BLaER1 treated with 17β-estradiol and CSF1 and Interleukin-3, amounts not matched to agents 10 nM and 100 nM (cell line): ENCODE data around the gene NBDY.
"Not testable (repeated sequence)": the region's sequence is repeated elsewhere in the genome, so short reads cannot be mapped to it uniquely, and the experiment has no call there.

Source experiments
- H3K27ac ChIP-seq, 11 experiments: shearing (Covaris generic); formaldehyde crosslinking; 2 replicates each; pipeline ENCODE4 v1.8.1; 2022
- H3K27me3 ChIP-seq, 11 experiments: shearing (Covaris generic); formaldehyde crosslinking; 2 replicates each; pipeline ENCODE4 v1.8.1; 2022
- H3K36me3 ChIP-seq, 11 experiments: shearing (Covaris generic); formaldehyde crosslinking; 2 replicates each; pipeline ENCODE4 v1.8.1; 2022
- H3K4me1 ChIP-seq, 10 experiments: shearing (Covaris generic); formaldehyde crosslinking; 2 replicates each; pipeline ENCODE4 v1.8.1; 2022
- H3K4me2 ChIP-seq, 11 experiments: shearing (Covaris generic); formaldehyde crosslinking; 2 replicates each; pipeline ENCODE4 v1.8.1; 2022
- H3K4me3 ChIP-seq, 10 experiments: shearing (Covaris generic); formaldehyde crosslinking; 2 replicates each; pipeline ENCODE4 v1.8.1; 2022
- H3K9ac ChIP-seq, 11 experiments: shearing (Covaris generic); formaldehyde crosslinking; 2 replicates each; pipeline ENCODE4 v1.8.1; 2022
- H3K9me3 ChIP-seq, 11 experiments: shearing (Covaris generic); formaldehyde crosslinking; replicated peaks in 1 of 11; 2 replicates each; pipeline ENCODE4 v1.8.1; 2022
- H4K20me1 ChIP-seq, 11 experiments: shearing (Covaris generic); formaldehyde crosslinking; 2 replicates each; pipeline ENCODE4 v1.8.1; 2022
- Cebpa-rat ChIP-seq, 11 experiments: shearing (Covaris generic); IDR thresholded peaks; 2 replicates each; pipeline ENCODE4 v1.8.1; 2022

Gene NBDY, protein sequence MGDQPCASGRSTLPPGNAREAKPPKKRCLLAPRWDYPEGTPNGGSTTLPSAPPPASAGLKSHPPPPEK

DNA sequence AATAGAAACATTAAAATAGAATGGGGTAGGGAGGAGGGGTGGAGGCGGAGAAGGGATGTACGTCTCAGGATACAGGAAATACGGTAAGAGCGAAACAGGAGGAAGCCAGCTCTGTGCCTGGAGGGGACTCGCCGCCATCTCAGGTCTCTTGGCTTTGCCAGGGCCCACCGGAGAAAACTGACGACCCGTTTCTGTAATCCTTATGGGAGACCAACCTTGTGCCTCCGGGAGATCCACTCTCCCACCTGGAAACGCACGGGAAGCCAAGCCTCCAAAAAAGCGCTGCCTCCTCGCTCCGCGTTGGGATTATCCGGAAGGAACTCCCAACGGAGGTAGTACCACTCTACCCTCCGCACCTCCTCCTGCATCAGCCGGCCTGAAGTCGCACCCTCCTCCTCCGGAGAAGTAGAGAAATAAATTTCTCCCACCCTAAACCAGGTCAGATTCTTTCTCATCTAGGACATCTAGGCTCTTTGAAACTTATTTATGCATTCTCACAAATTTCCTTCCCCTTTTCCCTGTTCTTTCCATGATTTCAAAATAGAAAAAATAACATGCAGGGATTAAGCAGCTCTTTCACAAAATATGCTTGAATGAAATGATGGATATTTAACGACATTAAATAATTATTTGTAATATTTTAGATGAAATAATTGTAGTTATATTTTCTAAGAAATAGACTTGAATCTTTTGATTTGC, at the start of gene NBDY:
Gene NBDY (plus strand): TSS at position 92 of the 699 bp plus-strand sequence. CDS start 111 bp downstream, at position 203.
- Histone ChIP-seq H3K36me3 (peaks cover 0 to 7% (median 0%) of the 10 kb centered on the region in 11 experiments; a peak in 1 of 22 replicates), H3K4me1 (peaks cover 0 to 13% (median 4%) of the 10 kb centered on the region in 10 experiments; a peak in 6 of 20 replicates), H3K9ac (peak within 1 kb of the TSS; percentile 78 to 85 (median 83)), H3K27ac (peak within 1 kb of the TSS; percentile 49 to 84 (median 80)), H3K9me3 (peaks cover 0 to 3% (median 0%) of the 10 kb centered on the region in 11 experiments; a peak in 3 of 22 replicates), H4K20me1 (peaks cover 4 to 38% (median 23%) of the 10 kb centered on the region in 11 experiments; a peak in 16 of 22 replicates), H3K4me2 (peak within 1 kb of the TSS; percentile 39 to 73 (median 60)), H3K27me3 (peaks cover 67 to 81% (median 74%) of the 10 kb centered on the region in 11 experiments), H3K4me3 (peak within 1 kb of the TSS; percentile 62 to 80 (median 72))
- TF ChIP-seq Cebpa-rat (IDR thresholded peaks at IDR 0.05), result no peak

DNA sequence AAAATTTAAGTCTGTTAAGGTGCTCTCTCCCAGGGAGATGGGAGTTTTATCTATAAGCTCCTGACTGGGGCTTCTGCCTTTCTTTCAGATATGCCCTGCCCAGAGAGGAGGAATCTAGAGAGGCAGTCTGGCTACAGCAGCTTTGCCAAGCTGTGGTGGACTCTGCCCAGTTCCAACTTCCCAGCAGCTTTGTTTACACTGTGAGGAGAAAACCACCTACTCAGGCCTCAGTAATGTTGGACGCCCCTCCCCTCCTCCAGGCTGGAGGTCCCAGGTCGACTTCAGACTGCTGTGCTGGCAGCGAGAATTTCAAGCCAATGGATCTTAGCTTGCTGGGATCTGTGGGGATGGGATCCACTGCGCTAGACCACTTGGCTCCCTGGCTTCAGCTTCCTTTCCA, 24.5 kb upstream of the NBDY start:
- not testable (repeated sequence) for H3K27ac ChIP-seq, H3K4me3 ChIP-seq, H4K20me1 ChIP-seq, H3K4me2 ChIP-seq, H3K4me1 ChIP-seq, H3K36me3 ChIP-seq, H3K9ac ChIP-seq, H3K9me3 ChIP-seq
- H3K27me3 ChIP-seq, result peaks cover 46 to 72% (median 68%) of the 10 kb centered on the region in 11 experiments

DNA sequence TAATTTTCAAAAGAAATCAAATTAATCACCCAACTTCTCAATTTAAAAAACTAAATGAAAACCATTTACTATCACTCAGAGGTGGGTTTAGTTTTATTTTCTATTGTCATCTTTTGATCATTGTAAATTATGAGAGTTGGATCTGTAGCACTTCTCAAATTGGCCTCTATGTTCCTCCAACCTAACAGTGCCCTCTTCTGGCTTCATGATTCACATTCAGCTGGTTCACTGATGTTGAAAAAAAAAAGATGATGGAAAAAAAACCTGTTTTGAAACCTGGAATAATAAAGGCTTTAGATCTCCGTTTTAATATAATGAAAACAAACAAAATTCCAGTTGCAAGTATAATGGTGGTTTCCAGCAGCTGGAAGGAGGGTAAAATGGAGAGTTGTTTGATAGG, 2.4 kb upstream of the NBDY start:
- Histone ChIP-seq H3K27ac (no peak overlapping the region), H3K9me3 (peaks cover 0 to 16% (median 0%) of the 10 kb centered on the region in 11 experiments; a peak in 3 of 22 replicates), H3K4me3 (no peak overlapping the region), H3K36me3 (no peaks in the 10 kb centered on the region), H3K9ac (no peak overlapping the region), H4K20me1 (peaks cover 0 to 25% (median 10%) of the 10 kb centered on the region in 11 experiments; a peak in 11 of 22 replicates), H3K4me1 (peaks cover 0 to 9% (median 4%) of the 10 kb centered on the region in 10 experiments; a peak in 6 of 20 replicates), H3K27me3 (peaks cover 79 to 86% (median 83%) of the 10 kb centered on the region in 11 experiments), H3K4me2 (no peak overlapping the region)
- no peak for TF ChIP-seq Cebpa-rat (IDR thresholded peaks at IDR 0.05)

DNA sequence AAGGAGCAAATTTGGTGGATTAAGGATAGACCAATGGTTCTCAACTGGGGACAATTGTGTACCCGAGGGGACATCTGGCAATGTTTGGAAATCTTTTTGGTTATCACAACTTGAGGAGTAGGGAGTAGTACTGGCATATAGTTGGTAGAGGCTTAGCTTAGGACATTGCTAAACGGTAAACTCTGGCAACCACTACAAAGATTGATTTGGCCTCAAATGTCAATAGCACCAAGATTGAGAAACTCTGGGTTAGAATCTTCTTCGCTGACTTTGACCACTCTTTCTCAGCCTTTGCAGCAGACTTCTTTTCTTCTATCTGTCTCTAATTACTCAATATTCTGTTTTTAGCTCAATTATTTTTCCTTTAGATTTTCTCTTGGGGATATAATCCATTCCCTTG, 1.5 kb upstream of the NBDY start:
- no peak overlapping the region; a peak in 1 of 22 replicates for H3K4me2 ChIP-seq
- TF ChIP-seq Cebpa-rat (IDR thresholded peaks at IDR 0.05), result no peak

DNA sequence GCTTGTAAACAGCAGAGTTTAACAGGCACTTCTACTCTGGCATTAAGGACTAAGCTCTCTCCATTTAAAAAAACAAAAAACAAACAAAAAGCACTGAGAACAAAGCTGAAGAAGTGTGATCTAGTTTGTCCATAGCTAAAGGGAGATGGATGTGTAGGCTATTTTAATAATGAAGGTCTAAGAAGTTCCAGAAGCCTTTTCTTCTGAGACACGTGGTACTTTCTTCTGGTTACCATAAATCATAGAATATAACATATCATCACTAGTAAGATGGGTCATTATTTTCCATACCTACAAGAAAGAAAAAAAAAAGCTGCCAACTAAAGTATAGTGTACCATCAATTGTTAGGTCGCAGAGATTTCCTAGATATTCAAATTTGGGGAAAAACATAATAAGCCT, 722 bp upstream of the NBDY start:
- H3K36me3 ChIP-seq, result no peaks in the 10 kb centered on the region
- H3K27ac ChIP-seq, result no peak overlapping the region
- no peak for TF ChIP-seq Cebpa-rat (IDR thresholded peaks at IDR 0.05)
- H3K4me3 ChIP-seq, result peak overlapping the region; percentile 62 to 80 (median 72); a peak in 17 of 20 replicates
- H3K4me2 ChIP-seq, result peak overlapping the region; percentile 7 to 60 (median 39); a peak in 17 of 22 replicates
- peaks cover 0 to 13% (median 4%) of the 10 kb centered on the region in 10 experiments; a peak in 6 of 20 replicates for H3K4me1 ChIP-seq
- peaks cover 69 to 81% (median 74%) of the 10 kb centered on the region in 11 experiments for H3K27me3 ChIP-seq
- H3K9ac ChIP-seq, result no peak overlapping the region; a peak in 1 of 22 replicates
- peaks cover 0 to 30% (median 14%) of the 10 kb centered on the region in 11 experiments; a peak in 12 of 22 replicates for H4K20me1 ChIP-seq
- peaks cover 0 to 13% (median 0%) of the 10 kb centered on the region in 11 experiments; a peak in 3 of 22 replicates for H3K9me3 ChIP-seq

More for the DNA sequence above, 1.5 kb upstream of the NBDY start:
- Histone ChIP-seq H3K9me3 (peaks cover 0 to 16% (median 0%) of the 10 kb centered on the region in 11 experiments; a peak in 3 of 22 replicates), H3K4me1 (peaks cover 0 to 13% (median 4%) of the 10 kb centered on the region in 10 experiments; a peak in 6 of 20 replicates), H3K27me3 (peaks cover 77 to 86% (median 79%) of the 10 kb centered on the region in 11 experiments), H3K9ac (no peak overlapping the region), H3K4me3 (no peak overlapping the region), H4K20me1 (peaks cover 0 to 30% (median 14%) of the 10 kb centered on the region in 11 experiments; a peak in 11 of 22 replicates), H3K27ac (no peak overlapping the region), H3K36me3 (no peaks in the 10 kb centered on the region)

DNA sequence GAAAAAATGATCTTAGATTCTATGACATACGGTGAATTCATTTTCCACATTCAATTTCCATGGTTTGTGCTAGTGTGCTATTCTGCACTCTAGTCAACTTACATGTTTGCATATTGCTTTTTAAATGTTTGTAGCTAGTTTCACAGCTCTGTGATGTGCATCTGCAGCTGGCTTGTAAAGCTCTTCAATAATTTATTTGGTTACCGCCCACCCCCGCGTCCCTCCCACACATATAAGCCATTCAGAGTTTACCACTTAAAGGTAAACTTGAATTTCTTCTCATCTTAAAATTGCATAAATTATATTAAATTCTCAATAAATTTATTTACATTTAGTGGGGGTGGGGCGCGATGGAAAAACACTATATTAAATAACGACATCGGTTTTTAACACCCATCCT, 291 bp upstream of the NBDY start:
- peaks cover 0 to 32% (median 19%) of the 10 kb centered on the region in 11 experiments; a peak in 13 of 22 replicates for H4K20me1 ChIP-seq
- H3K4me3 ChIP-seq, result peak overlapping the region; percentile 62 to 80 (median 72)
- peak overlapping the region; percentile 7 to 60 (median 39); a peak in 18 of 22 replicates for H3K4me2 ChIP-seq
- H3K9ac ChIP-seq, result peak overlapping the region in 10 of 11 experiments; percentile 78 to 85 (median 83); a peak in 16 of 22 replicates
- peaks cover 0 to 13% (median 4%) of the 10 kb centered on the region in 10 experiments; a peak in 6 of 20 replicates for H3K4me1 ChIP-seq
- H3K27me3 ChIP-seq, result peaks cover 67 to 81% (median 74%) of the 10 kb centered on the region in 11 experiments
- peaks cover 0 to 2% (median 0%) of the 10 kb centered on the region in 11 experiments; a peak in 1 of 22 replicates for H3K36me3 ChIP-seq
- peaks cover 0 to 8% (median 0%) of the 10 kb centered on the region in 11 experiments; a peak in 3 of 22 replicates for H3K9me3 ChIP-seq
- no peak for TF ChIP-seq Cebpa-rat (IDR thresholded peaks at IDR 0.05)
- peak overlapping the region in 8 of 11 experiments; percentile 78 to 84 (median 80); a peak in 12 of 22 replicates for H3K27ac ChIP-seq

DNA sequence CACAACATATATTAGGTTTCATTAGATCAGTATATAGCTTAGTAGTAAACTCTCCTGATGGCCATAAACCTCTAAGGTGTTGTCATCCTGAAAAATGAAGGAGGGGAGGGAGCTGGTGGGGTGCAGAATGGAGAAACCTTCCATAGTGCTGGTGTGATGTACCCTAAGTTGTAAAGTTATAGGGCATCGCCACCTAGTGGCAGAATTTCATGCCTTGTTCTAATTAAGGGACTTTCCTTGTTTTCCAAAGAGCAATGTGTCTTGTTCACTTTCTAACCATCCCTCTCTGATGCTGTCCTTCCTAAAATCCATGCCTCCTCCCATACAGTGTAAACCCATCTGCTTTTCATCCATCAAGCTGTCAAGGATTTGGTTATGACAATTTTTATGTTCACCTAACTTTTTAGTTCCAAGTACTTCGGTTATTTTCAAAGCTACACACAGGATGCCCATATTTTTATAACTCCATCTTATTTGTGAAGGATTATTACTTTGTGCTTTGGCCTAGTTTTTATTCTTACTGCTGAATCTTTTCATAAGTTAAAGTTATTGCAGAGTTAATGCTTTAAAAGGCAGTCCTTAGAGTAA, 4.5 kb downstream of the NBDY start:
- H4K20me1 ChIP-seq, result peaks cover 10 to 58% (median 28%) of the 10 kb centered on the region in 11 experiments; a peak in 17 of 22 replicates
- no peak overlapping the region for H3K27ac ChIP-seq
- peaks cover 5 to 26% (median 12%) of the 10 kb centered on the region in 11 experiments; a peak in 16 of 22 replicates for H3K36me3 ChIP-seq
- H3K9me3 ChIP-seq, result peaks cover 0 to 7% (median 0%) of the 10 kb centered on the region in 11 experiments; a peak in 1 of 22 replicates
- H3K27me3 ChIP-seq, result peaks cover 79 to 95% (median 90%) of the 10 kb centered on the region in 11 experiments
- no peak for TF ChIP-seq Cebpa-rat (IDR thresholded peaks at IDR 0.05)
- H3K4me3 ChIP-seq, result no peak overlapping the region
- H3K4me2 ChIP-seq, result no peak overlapping the region
- peaks cover 0 to 13% (median 4%) of the 10 kb centered on the region in 10 experiments; a peak in 6 of 20 replicates for H3K4me1 ChIP-seq
- H3K9ac ChIP-seq, result no peak overlapping the region

DNA sequence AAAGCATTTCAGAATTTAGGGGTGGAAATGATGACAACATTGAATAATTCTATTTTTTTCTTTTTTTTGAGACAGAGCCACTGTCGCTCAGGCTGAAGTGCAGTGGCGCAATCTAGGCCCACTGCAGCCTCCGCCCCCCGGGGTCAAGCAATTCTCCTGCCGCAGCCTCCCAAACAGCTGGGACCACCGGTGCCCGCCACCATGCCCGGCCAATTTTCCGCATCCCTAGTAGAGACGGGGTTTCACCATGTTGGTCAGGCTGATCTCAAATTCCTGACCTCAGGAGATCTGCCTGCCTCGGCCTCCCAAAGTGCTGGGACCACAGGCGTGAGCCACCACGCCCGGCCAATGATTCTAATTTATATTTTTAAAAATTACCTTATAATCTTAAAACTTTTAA, 7.2 kb downstream of the NBDY start:
- no peak for TF ChIP-seq Cebpa-rat (IDR thresholded peaks at IDR 0.05)
- Histone ChIP-seq H3K4me2 (no peak overlapping the region), H3K36me3 (peaks cover 5 to 45% (median 20%) of the 10 kb centered on the region in 11 experiments; a peak in 17 of 22 replicates), H4K20me1 (peaks cover 8 to 44% (median 25%) of the 10 kb centered on the region in 11 experiments; a peak in 17 of 22 replicates), H3K4me1 (peaks cover 0 to 8% (median under 1%) of the 10 kb centered on the region in 10 experiments; a peak in 4 of 20 replicates), H3K27ac (no peak overlapping the region), H3K9ac (no peak overlapping the region), H3K4me3 (no peak overlapping the region), H3K27me3 (peaks cover 75 to 94% (median 85%) of the 10 kb centered on the region in 11 experiments), H3K9me3 (peaks cover 5 to 15% (median 8%) of the 10 kb centered on the region in 11 experiments)
